ENCODE measurements around the gene FAM76B. TPM values are rescaled to one million over a fixed set of nuclear protein-coding genes. Genes with fewer than 3 reads are reported as not detected.

The FAM76B gene
- total and polyA plus RNA-seq, 2 experiments from 2014 or later: 13.4 to 29.1 TPM

DNA sequence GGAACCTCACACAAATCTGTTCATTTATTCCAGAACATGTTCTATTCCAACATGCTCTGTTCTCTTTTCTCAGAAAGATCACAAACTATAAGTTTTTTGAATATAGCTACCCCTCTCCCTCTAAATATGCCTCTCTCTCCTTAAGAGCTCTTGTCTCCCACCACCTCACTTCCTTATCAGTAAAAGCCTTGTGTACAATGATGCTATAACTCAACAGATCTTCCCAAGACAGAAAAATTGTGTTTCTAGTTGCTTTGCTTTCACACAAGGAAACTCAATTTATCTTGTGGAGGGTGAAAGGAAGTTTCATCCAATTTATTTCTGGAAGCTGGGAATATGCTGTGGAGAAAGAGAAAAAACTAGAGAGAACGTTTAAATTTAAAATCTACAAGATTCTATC is 64.4 kb downstream of the FAM76B start:
- TF ChIP-seq, protein P1, sequence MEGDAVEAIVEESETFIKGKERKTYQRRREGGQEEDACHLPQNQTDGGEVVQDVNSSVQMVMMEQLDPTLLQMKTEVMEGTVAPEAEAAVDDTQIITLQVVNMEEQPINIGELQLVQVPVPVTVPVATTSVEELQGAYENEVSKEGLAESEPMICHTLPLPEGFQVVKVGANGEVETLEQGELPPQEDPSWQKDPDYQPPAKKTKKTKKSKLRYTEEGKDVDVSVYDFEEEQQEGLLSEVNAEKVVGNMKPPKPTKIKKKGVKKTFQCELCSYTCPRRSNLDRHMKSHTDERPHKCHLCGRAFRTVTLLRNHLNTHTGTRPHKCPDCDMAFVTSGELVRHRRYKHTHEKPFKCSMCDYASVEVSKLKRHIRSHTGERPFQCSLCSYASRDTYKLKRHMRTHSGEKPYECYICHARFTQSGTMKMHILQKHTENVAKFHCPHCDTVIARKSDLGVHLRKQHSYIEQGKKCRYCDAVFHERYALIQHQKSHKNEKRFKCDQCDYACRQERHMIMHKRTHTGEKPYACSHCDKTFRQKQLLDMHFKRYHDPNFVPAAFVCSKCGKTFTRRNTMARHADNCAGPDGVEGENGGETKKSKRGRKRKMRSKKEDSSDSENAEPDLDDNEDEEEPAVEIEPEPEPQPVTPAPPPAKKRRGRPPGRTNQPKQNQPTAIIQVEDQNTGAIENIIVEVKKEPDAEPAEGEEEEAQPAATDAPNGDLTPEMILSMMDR (IDR thresholded peaks at IDR 0.05; ENCODE audit: low read depth, low read length): no peak

DNA sequence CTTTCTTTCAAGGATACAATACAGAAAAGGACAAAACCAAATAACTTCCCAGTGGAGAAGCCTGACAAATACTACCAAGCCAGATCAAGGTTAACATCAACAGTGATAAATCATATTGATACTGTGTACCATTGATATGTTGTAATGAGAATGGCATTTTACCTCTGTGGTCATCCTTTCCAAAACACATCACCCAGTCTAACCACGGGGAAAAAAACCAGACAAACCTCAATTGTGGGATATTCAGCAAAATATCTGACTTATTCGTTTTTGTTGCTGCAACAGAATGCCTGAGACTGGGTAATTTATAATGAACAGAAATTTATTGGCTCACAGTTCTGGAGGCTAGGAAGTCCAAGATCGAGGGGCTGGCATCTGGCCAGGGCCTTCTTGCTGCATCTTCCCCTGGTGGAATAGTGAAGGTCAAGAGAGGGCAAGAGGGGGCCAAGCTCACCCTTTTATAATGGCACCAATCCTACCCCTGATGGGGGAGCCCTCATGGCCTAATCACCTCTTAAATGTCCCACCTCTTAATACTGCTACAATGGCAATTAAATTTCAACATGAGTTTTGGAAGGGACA is 66.1 kb downstream of the FAM76B start:
- H3K9me3 ChIP-seq (ENCODE audit: low read depth): no peaks in the 10 kb centered on the region
- H3K4me3 ChIP-seq: no peak overlapping the region
- H3K27ac ChIP-seq: no peak overlapping the region
- H3K4me1 ChIP-seq (ENCODE audit: low read depth): no peaks in the 10 kb centered on the region
- TF ChIP-seq, protein P1 (IDR thresholded peaks at IDR 0.05; ENCODE audit: low read depth, low read length): no peak
- H3K36me3 ChIP-seq: no peaks in the 10 kb centered on the region
- H3K27me3 ChIP-seq: no peaks in the 10 kb centered on the region
- no peak for DNase-seq (ENCODE audit: low read depth in 1 of 2, low spot score in 1 of 2)

More for the DNA sequence above, 64.4 kb downstream of the FAM76B start:
- Histone ChIP-seq H3K4me1 (ENCODE audit: low read depth) (no peaks in the 10 kb centered on the region), H3K36me3 (no peaks in the 10 kb centered on the region), H3K4me3 (no peak overlapping the region), H3K27ac (no peak overlapping the region), H3K9me3 (ENCODE audit: low read depth) (no peaks in the 10 kb centered on the region), H3K27me3 (no peaks in the 10 kb centered on the region)
- DNase-seq (ENCODE audit: low read depth in 1 of 2, low spot score in 1 of 2): no peak

DNA sequence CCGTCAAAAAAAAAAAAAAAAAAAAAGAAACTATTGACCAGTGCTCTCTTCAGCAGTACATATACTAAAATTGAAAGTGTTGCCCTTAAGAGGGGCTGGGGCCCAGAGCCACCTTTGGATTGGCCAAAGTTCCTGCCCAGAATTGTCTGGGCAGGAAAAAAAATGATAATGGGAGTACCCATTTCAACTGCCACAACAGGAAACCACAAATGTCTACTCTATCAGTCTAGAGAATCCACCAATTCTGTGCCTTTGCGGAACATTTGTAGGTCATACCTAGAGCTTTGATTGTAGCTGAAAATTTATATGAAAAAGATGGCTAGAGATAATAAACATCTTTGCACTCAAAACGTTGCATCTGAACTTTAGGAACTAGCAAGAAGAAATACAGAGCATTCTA is 69.4 kb downstream of the FAM76B start:
- no peaks in the 10 kb centered on the region for H3K27me3 ChIP-seq
- H3K4me3 ChIP-seq: no peak overlapping the region
- TF ChIP-seq, protein P1 (IDR thresholded peaks at IDR 0.05; ENCODE audit: low read depth, low read length): no peak
- no peaks in the 10 kb centered on the region for H3K4me1 ChIP-seq (ENCODE audit: low read depth)
- H3K27ac ChIP-seq: no peak overlapping the region
- H3K36me3 ChIP-seq: no peaks in the 10 kb centered on the region
- DNase-seq (ENCODE audit: low read depth in 1 of 2, low spot score in 1 of 2): no peak
- H3K9me3 ChIP-seq (ENCODE audit: low read depth): no peaks in the 10 kb centered on the region

Other genes starting within 250 kb of the FAM76B start
- 46.0 and 75.6 TPM in 2 replicates for gene CEP57, start 716 bp upstream of the FAM76B start, total RNA-seq
- 57.1 and 81.1 TPM in 2 replicates for gene CEP57, start 716 bp upstream of the FAM76B start, polyA plus RNA-seq
- 14.9 and 15.0 TPM in 2 replicates for gene MTMR2, start 134.3 kb upstream of the FAM76B start, total RNA-seq
- gene MTMR2, start 134.3 kb upstream of the FAM76B start, polyA plus RNA-seq: 28.0 and 48.5 TPM in 2 replicates